Endothelial cell (in vitro differentiated cells): ENCODE results near the gene RAD51B. TPM values are rescaled to one million over a fixed set of nuclear protein-coding genes. Genes with fewer than 3 reads are reported as not detected.
"Not testable (repeated sequence)": the region's sequence is repeated elsewhere in the genome, so short reads cannot be mapped to it uniquely, and the experiment has no call there.

Experiments used
- DNase-seq: peaks from one replicate; pipeline ENCODE4 v3.0.0; 2021; ENCODE audit warnings: low spot score
- H3K27ac Mint-ChIP-seq: one replicate; pipeline ENCODE4 v1.8.0; 2021; ENCODE audit warnings: mixed read lengths, inconsistent platforms; ENCODE audit not compliant: unreplicated experiment
- H3K27me3 Mint-ChIP-seq: one replicate; pipeline ENCODE4 v1.8.0; 2021; ENCODE audit warnings: mild to moderate bottlenecking, moderate library complexity, mixed read lengths, inconsistent platforms; ENCODE audit not compliant: unreplicated experiment
- H3K36me3 Mint-ChIP-seq: one replicate; pipeline ENCODE4 v1.8.0; 2021; ENCODE audit warnings: mild to moderate bottlenecking, low read depth, mixed read lengths, inconsistent platforms; ENCODE audit not compliant: unreplicated experiment
- H3K4me1 Mint-ChIP-seq: one replicate; pipeline ENCODE4 v1.8.0; 2021; ENCODE audit warnings: mild to moderate bottlenecking, mixed read lengths, inconsistent platforms; ENCODE audit not compliant: unreplicated experiment
- H3K4me3 Mint-ChIP-seq: one replicate; pipeline ENCODE4 v1.8.0; 2021; ENCODE audit warnings: mild to moderate bottlenecking, mixed read lengths, inconsistent platforms; ENCODE audit not compliant: unreplicated experiment
- H3K9me3 Mint-ChIP-seq: one replicate; pipeline ENCODE4 v1.8.0; 2021; ENCODE audit warnings: mixed read lengths, inconsistent platforms; ENCODE audit not compliant: unreplicated experiment
- total RNA-seq: library from RNA; stranded (reverse); fragmentation: NEBNext Ultra II Directional; extraction: Animal tissue kit (Norgen Biotek cat#: 25700); gene quantifications from one replicate; pipeline ENCODE4 v1.2.1, GENCODE V29; 2021; ENCODE audit not compliant: unreplicated experiment
- TF ChIP-seq, protein P1 (sequence below): fragments of 200-600 bp; sonication (generic); IDR thresholded peaks from one replicate; pipeline ENCODE4 v1.5.0; 2021; ENCODE audit warnings: antibody characterized with exemption; ENCODE audit not compliant: unreplicated experiment

Gene RAD51B
- total RNA-seq, 1 donor from 2014 or later, result 23.5 TPM

- H3K4me3 Mint-ChIP-seq, result no peak overlapping the region
- no peaks in the 10 kb centered on the region for H3K27me3 Mint-ChIP-seq
- TF ChIP-seq, protein P1, sequence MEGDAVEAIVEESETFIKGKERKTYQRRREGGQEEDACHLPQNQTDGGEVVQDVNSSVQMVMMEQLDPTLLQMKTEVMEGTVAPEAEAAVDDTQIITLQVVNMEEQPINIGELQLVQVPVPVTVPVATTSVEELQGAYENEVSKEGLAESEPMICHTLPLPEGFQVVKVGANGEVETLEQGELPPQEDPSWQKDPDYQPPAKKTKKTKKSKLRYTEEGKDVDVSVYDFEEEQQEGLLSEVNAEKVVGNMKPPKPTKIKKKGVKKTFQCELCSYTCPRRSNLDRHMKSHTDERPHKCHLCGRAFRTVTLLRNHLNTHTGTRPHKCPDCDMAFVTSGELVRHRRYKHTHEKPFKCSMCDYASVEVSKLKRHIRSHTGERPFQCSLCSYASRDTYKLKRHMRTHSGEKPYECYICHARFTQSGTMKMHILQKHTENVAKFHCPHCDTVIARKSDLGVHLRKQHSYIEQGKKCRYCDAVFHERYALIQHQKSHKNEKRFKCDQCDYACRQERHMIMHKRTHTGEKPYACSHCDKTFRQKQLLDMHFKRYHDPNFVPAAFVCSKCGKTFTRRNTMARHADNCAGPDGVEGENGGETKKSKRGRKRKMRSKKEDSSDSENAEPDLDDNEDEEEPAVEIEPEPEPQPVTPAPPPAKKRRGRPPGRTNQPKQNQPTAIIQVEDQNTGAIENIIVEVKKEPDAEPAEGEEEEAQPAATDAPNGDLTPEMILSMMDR, result no peak
- no peaks in the 10 kb centered on the region for H3K36me3 Mint-ChIP-seq
- H3K4me1 Mint-ChIP-seq, result peaks cover 6% of the 10 kb centered on the region
- H3K9me3 Mint-ChIP-seq, result no peaks in the 10 kb centered on the region
- no peak for DNase-seq
- no peak overlapping the region for H3K27ac Mint-ChIP-seq
Measured at GRCh38 chr14:68177728-68178127, 358.1 kb downstream of the RAD51B start.

GRCh38 chr14:68178282-68178681 lies 358.7 kb downstream of the RAD51B start:
- DNase-seq, result no peak
- Mint-ChIP-seq H3K4me3 (no peak overlapping the region), H3K4me1 (peaks cover 6% of the 10 kb centered on the region), H3K9me3 (no peaks in the 10 kb centered on the region), H3K27me3 (no peaks in the 10 kb centered on the region), H3K27ac (no peak overlapping the region), H3K36me3 (no peaks in the 10 kb centered on the region)
- TF ChIP-seq, protein P1, result no peak

DNA sequence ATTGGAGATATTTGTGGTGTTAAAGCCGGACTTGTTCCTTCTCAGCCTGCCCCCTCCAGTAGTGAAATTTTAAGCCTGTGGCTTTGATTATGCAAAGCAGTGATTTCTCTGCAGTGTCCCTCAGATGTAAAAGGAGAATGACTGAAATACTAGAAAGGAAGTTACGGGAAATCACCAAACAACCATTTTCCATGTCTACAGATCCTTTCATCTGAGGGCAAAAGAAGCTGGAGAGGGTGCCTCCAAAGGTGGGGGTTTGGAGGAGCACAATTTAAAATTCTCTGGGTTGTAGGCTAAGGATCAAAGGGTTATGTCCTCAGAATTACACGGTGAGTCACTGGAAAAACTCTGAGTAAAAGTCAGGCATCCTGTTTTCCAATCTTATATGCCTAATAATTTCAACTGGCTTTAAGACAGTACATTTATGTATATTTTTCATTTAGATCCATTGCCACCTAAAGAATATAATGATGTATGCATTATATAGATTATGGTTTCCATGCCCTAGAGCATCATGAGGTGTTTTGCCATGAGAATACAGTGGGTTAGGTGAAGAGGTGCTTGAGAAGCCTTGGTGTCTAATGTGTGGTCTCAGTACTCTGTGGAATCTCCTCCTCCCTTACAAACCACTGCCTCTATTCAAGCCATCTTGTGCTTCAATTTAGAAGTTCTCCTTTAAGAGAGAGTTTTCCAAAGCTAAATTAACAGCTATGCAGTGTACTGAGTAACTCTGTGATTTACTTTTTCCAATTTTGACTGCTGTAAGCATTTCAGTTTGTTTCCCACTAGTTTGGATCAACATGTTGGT lies 362.1 kb downstream of the RAD51B start:
- H3K27me3 Mint-ChIP-seq, result no peaks in the 10 kb centered on the region
- H3K36me3 Mint-ChIP-seq, result no peaks in the 10 kb centered on the region
- H3K4me1 Mint-ChIP-seq, result peaks cover 6% of the 10 kb centered on the region
- H3K9me3 Mint-ChIP-seq, result no peaks in the 10 kb centered on the region
- H3K4me3 Mint-ChIP-seq, result no peak overlapping the region
- DNase-seq, result no peak
- H3K27ac Mint-ChIP-seq, result no peak overlapping the region
- TF ChIP-seq, protein P1, result no peak

DNA sequence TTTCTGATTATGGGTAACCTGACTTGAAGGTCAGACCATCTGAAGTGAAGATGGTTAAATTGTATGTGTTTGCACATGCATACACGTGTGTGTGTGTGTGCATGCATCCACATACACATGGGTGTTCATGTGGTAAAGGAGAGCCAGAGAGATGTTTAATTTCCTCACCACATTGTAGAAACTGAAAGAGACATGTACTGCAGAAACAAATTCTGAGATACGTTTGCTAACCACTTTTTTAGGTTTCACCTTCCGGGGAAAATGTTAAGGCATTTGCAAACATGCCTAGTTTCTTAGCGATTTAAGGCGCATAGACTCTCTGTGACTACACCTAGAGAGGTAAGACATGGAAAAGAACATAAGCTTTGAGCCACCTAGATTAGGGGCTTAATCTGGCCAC lies 362.9 kb downstream of the RAD51B start:
- Mint-ChIP-seq H3K4me1 (peaks cover 6% of the 10 kb centered on the region), H3K27me3 (no peaks in the 10 kb centered on the region), H3K27ac (no peak overlapping the region), H3K4me3 (no peak overlapping the region), H3K9me3 (no peaks in the 10 kb centered on the region), H3K36me3 (no peaks in the 10 kb centered on the region)
- DNase-seq, result no peak
- TF ChIP-seq, protein P1, result no peak

DNA sequence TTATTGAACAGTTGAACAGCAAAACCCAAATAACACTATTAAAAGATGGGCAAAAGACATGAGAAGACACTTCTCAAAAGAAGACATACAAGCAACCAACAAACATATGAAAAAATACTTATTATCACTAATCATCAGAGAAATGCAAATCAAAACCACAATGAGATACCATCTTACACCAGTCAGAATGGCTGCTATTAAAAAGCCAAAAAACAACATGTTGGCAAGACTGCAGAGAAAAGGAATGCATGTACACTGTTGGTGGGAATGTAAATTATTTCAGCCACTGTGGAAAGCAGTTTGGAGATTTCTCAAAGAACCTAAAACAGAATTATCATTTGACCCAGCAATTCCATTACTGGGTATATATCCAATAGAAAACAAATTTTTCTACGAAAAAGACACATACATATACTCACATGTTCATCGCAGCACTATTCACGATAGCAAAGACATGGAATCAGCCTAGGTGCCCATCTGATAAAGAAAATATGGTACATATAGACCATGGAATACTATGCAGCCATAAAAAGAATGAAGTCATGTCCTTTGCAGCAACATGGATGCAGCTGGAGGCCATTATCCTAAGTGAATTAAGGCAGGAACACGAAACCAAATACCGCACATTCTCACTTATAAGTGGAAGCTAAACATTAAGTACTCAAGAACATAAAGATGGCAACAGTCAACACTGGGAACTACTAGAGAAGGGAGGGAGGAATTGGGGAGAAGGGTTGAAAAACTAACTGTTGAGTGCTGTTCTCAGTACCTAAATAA lies 367.1 kb downstream of the RAD51B start:
- not testable (repeated sequence) for H3K27ac Mint-ChIP-seq

More for the DNA sequence above, 367.1 kb downstream of the RAD51B start:
- H3K4me1 Mint-ChIP-seq, H3K4me3 Mint-ChIP-seq, H3K9me3 Mint-ChIP-seq, H3K36me3 Mint-ChIP-seq, H3K27me3 Mint-ChIP-seq, DNase-seq: not testable (repeated sequence)
